Cardiac muscle cell (in vitro differentiated cells and primary cell): ENCODE results near the gene TBC1D23. TPM values are rescaled to one million over a fixed set of nuclear protein-coding genes. Genes with fewer than 3 reads are reported as not detected.

Experiments
- DNase-seq, 2 donors: peaks; one replicate each; pipeline versions ENCODE4 v3.0.0 to v3.0.0-alpha.2; 2010 to 2017; ENCODE audit warnings: low read depth in 1 of 2, low spot score in 1 of 2
- H3K27ac ChIP-seq: fragments of 200-600 bp; sonication (generic); 2 replicates; pipeline ENCODE4 v1.5.1; 2016
- H3K27me3 ChIP-seq: fragments of 200-600 bp; sonication (generic); 2 replicates; pipeline ENCODE4 v1.6.0; 2016; ENCODE audit warnings: control low read depth
- H3K36me3 ChIP-seq: fragments of 200-600 bp; sonication (generic); 2 replicates; pipeline ENCODE4 v1.5.1; 2016; ENCODE audit warnings: control low read depth
- H3K4me1 ChIP-seq: fragments of 200-600 bp; sonication (generic); 2 replicates; pipeline ENCODE4 v1.8.1; 2017; ENCODE audit warnings: low read depth, mild to moderate bottlenecking, mixed run types
- H3K4me3 ChIP-seq: fragments of 200-600 bp; sonication (generic); 2 replicates; pipeline ENCODE4 v1.5.1; 2016; ENCODE audit warnings: mild to moderate bottlenecking
- H3K9me3 ChIP-seq: fragments of 200-600 bp; sonication (generic); 2 replicates; pipeline ENCODE4 v1.5.1; 2017; ENCODE audit warnings: low read depth, mild to moderate bottlenecking, control low read depth
- polyA plus RNA-seq: library from polyadenylated mRNA; unstranded; fragments of >200 nt; fragmentation: Nextera tagmentation; extraction: Ambion mirVana; gene quantifications from 2 replicates; pipeline ENCODE4 v1.2.1, GENCODE V29; 2016
- total RNA-seq: library from RNA; depleted of rRNA; stranded (reverse); fragments of >200 nt; gene quantifications from 2 replicates; pipeline ENCODE4 v1.2.3, GENCODE V29; 2016
- TF ChIP-seq, protein P1 (sequence below): IDR thresholded peaks from 2 replicates; pipeline ENCODE4 v1.5.1; 2012; ENCODE audit warnings: low read depth, mild to moderate bottlenecking, low read length

The TBC1D23 gene
- 19.3 and 25.2 TPM in 2 replicates for total RNA-seq
- polyA plus RNA-seq: 14.4 and 15.3 TPM in 2 replicates

DNA sequence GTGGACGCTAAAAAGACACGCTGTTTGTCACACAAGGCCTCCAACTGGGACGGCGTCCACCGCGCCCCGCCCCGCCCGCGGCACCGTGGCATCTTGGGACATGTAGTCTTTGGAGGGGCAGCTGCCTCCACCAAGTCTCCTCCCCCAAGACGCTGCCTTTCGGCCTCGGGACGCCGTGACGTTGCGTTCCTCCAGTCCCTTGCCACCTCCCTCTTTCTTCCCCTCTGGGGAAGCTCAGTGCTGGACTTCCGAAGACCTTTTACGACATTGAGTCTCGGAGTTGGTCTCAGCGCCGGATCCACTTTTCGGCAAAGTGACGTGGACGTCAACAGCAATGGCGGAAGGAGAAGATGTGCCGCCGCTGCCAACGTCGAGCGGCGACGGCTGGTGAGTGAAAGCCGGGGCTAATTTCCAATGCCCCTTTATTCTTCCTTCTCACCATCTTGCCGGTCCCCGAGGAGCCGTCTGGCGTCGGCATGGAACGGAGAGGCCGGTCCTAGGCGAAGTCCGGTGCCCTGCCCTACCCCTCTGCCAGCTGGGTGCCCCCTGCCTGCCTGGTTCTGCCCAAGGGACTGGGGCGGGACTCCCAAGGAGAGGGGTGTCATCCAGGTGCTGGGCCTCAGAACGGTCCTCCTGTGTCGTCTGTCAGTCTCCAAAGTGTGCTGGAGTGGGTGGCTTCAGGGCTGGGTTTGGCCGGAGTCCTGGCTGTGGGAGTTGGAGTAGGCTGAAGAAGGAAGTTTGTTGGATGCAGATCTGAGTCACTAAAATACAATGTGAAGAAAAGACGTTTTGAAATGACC is at the start of gene TBC1D23:
TBC1D23 (plus strand) TSS at position 308 of the 800 bp plus-strand sequence; CDS start at position 335, 27 bp downstream.
- H3K36me3 ChIP-seq: no peaks in the 10 kb centered on the region
- peak; percentile 99 to 100 for DNase-seq
- no peaks in the 10 kb centered on the region for H3K9me3 ChIP-seq
- no peaks in the 10 kb centered on the region for H3K27me3 ChIP-seq
- H3K4me3 ChIP-seq: peak within 1 kb of the TSS; percentile 87
- peak within 1 kb of the TSS; percentile 90 for H3K27ac ChIP-seq
- no peaks in the 10 kb centered on the region for H3K4me1 ChIP-seq
- TF ChIP-seq, protein P1, sequence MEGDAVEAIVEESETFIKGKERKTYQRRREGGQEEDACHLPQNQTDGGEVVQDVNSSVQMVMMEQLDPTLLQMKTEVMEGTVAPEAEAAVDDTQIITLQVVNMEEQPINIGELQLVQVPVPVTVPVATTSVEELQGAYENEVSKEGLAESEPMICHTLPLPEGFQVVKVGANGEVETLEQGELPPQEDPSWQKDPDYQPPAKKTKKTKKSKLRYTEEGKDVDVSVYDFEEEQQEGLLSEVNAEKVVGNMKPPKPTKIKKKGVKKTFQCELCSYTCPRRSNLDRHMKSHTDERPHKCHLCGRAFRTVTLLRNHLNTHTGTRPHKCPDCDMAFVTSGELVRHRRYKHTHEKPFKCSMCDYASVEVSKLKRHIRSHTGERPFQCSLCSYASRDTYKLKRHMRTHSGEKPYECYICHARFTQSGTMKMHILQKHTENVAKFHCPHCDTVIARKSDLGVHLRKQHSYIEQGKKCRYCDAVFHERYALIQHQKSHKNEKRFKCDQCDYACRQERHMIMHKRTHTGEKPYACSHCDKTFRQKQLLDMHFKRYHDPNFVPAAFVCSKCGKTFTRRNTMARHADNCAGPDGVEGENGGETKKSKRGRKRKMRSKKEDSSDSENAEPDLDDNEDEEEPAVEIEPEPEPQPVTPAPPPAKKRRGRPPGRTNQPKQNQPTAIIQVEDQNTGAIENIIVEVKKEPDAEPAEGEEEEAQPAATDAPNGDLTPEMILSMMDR: no peak

DNA sequence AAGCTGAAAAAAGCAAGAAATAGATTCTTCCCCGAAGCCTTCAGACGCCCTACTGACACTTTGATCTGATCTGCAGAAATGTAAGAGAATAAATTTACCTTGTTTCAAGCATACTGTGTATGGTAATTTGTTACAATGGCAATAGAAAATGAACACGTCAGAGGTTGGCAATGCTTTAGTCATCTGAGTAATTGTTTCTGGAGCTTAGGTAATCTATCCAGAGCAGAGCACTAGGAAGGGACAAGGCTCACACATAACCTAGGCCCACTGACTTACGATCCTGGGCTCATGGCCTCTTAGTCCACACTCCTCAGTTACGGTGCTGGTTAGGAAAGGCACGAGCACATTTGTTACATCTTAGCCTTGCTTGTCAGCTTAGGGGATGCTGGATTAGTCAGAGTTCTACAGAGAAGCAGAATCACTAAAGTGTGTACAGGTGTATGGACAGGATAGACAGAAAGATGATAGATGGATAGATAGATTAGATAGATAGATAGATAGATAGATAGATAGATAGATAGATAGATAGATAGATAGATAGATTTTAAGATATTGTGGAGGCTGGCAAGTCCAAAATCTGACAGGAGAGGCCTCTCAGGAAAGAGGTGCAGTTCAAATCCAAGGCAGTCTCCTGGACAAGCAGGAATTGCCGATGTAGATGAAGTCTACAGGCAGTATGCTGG is 46.8 kb upstream of the TBC1D23 start:
- Histone ChIP-seq H3K27me3 (no peaks in the 10 kb centered on the region), H3K36me3 (no peaks in the 10 kb centered on the region), H3K27ac (no peak overlapping the region), H3K4me1 (peaks cover 8% of the 10 kb centered on the region), H3K9me3 (no peaks in the 10 kb centered on the region), H3K4me3 (no peak overlapping the region)
- DNase-seq: no peak
- TF ChIP-seq, protein P1: no peak

DNA sequence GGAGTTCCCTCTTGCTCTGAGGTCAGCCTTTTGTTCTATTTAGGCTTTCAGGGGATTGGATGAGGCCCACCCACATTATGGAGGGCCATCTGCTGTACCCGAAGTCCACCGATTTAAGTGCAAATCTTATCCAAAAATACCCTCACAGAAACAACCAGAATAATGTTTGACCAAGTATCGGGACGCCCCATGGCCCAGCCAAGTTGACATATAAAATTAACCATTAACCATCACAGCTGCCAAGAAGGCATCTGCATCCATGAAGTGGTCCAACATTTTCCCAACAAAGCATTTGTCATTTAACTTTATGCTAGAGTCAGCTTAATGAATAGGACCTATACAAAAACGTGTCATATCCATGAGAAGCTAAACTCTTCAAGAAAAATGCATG is 46.2 kb upstream of the TBC1D23 start:
- Histone ChIP-seq H3K4me3 (no peak overlapping the region), H3K27me3 (no peaks in the 10 kb centered on the region), H3K9me3 (no peaks in the 10 kb centered on the region), H3K27ac (no peak overlapping the region), H3K36me3 (no peaks in the 10 kb centered on the region), H3K4me1 (peaks cover 8% of the 10 kb centered on the region)
- no peak for DNase-seq
- TF ChIP-seq, protein P1: no peak

DNA sequence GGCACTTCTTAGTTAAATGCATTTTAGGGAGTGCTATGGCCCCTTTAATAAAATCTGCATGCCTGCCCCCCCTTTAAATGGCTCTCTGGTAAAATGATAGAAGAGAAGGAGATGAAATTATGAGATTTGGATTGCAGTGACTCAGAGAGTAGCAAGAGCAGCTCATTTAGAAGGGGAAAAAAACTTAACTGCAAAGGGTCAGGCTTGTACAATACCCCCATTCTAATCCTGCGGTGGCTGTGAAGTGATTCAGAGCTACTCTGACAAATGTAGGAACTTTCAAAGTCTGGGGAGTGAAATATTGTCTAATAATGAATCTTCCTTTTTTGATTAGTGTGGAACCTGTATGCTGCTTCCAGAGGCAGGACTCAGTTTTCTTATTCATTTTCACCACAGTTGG is 44.1 kb upstream of the TBC1D23 start:
- TF ChIP-seq, protein P1: no peak
- Histone ChIP-seq H3K36me3 (no peaks in the 10 kb centered on the region), H3K4me3 (no peak overlapping the region), H3K27ac (no peak overlapping the region), H3K9me3 (no peaks in the 10 kb centered on the region), H3K4me1 (no peaks in the 10 kb centered on the region), H3K27me3 (no peaks in the 10 kb centered on the region)
- no peak for DNase-seq

DNA sequence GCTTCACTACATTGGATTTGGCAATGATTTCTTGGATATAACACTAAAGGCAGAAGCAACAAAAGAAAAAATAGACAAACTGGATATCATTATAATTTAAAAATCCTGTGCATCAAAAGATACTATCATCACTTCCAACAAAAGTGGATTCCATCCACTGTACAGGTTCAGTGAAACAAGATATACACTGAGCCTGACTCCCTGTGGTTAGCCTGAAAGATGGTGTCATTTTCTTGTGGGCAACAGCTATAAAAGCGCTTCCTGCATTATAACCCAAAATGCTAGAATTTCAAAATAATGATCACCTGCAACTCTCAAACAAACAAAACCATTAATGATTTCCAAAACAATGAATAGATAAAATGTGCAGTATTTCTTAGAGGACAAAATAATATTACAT is 39.6 kb upstream of the TBC1D23 start:
- no peaks in the 10 kb centered on the region for H3K4me1 ChIP-seq
- no peak for DNase-seq
- TF ChIP-seq, protein P1: no peak
- no peak overlapping the region for H3K27ac ChIP-seq
- H3K4me3 ChIP-seq: no peak overlapping the region
- no peaks in the 10 kb centered on the region for H3K36me3 ChIP-seq
- no peaks in the 10 kb centered on the region for H3K27me3 ChIP-seq
- H3K9me3 ChIP-seq: no peaks in the 10 kb centered on the region
